ENCODE measurements around the gene NSFL1C. TPM values are rescaled to one million over a fixed set of nuclear protein-coding genes. Genes with fewer than 3 reads are reported as not detected.

The NSFL1C gene
- total and polyA plus RNA-seq, 4 donors = 32.0 to 119 (median 84.1) TPM

GRCh38 chr20:1465470-1466210 lies 1.0 kb downstream of the NSFL1C start:
- peaks cover 7% of the 10 kb centered on the region for H3K36me3 ChIP-seq (ENCODE audit: control insufficient read depth, insufficient read depth, low read length)
- H3K27me3 ChIP-seq (ENCODE audit: control insufficient read depth, insufficient read depth, low read length) = no peaks in the 10 kb centered on the region
- H3K4me1 ChIP-seq (ENCODE audit: control insufficient read depth, insufficient read depth, low read length) = peaks cover 8% of the 10 kb centered on the region
- WGBS (ENCODE audit: insufficient coverage) = 52% methylated on average over 6 of the region's 12 CpGs
- peak overlapping the region; percentile 71 for H3K4me3 ChIP-seq (ENCODE audit: low read depth, low read length)
- no peak for DNase-seq (ENCODE audit: low read depth in 4 of 6, low spot score in 6 of 6)
- no peaks in the 10 kb centered on the region for H3K9me3 ChIP-seq (ENCODE audit: control insufficient read depth, insufficient read depth, low read length)
- H3K27ac ChIP-seq (ENCODE audit: low read depth, low read length) = no peak overlapping the region

DNA sequence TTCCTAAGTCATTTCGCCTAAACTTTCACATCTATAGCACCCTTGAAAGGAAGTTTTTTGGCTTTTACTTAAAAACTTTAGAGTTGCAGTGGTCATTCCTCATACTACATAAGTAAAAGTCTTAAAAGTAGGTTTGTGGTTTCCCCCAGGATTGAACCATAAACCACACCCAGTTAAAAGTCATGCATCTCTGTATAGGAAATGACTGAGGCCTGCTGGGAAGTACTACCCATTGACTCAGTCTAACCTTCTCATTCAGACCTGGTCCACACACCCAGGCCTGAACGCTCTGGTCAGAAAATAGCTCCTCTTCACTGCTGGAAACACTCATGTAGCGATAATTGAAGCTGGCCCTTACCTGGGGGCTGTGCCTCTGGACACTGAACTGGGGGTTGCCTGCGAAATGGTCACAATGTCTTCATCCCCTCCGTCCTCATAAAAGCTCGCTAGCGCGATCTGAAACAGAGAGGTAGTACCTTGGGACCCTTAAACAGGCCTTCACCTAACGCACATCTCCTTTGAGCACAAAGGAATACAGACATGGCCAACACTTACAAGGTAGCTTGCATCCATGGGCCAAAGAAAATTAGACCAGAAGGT lies 2.6 kb downstream of the NSFL1C start:
- DNase-seq (ENCODE audit: low read depth in 4 of 6, low spot score in 6 of 6) = no peak
- Histone ChIP-seq H3K27me3 (ENCODE audit: control insufficient read depth, insufficient read depth, low read length) (no peaks in the 10 kb centered on the region), H3K4me3 (ENCODE audit: low read depth, low read length) (no peak overlapping the region), H3K9me3 (ENCODE audit: control insufficient read depth, insufficient read depth, low read length) (no peaks in the 10 kb centered on the region), H3K4me1 (ENCODE audit: control insufficient read depth, insufficient read depth, low read length) (peaks cover 4% of the 10 kb centered on the region), H3K36me3 (ENCODE audit: control insufficient read depth, insufficient read depth, low read length) (peaks cover 7% of the 10 kb centered on the region), H3K27ac (ENCODE audit: low read depth, low read length) (no peak overlapping the region)
- 100% methylated on average over 8 of the region's 9 CpGs for WGBS (ENCODE audit: insufficient coverage)

GRCh38 chr20:1462834-1463233 lies 3.8 kb downstream of the NSFL1C start:
- WGBS (ENCODE audit: insufficient coverage) = no CpG with 5 or more reads among the region's 3 CpGs
- Histone ChIP-seq H3K4me1 (ENCODE audit: control insufficient read depth, insufficient read depth, low read length) (peaks cover 4% of the 10 kb centered on the region), H3K27me3 (ENCODE audit: control insufficient read depth, insufficient read depth, low read length) (no peaks in the 10 kb centered on the region), H3K4me3 (ENCODE audit: low read depth, low read length) (no peak overlapping the region), H3K27ac (ENCODE audit: low read depth, low read length) (no peak overlapping the region), H3K9me3 (ENCODE audit: control insufficient read depth, insufficient read depth, low read length) (no peaks in the 10 kb centered on the region), H3K36me3 (ENCODE audit: control insufficient read depth, insufficient read depth, low read length) (peaks cover 10% of the 10 kb centered on the region)
- no peak for DNase-seq (ENCODE audit: low read depth in 4 of 6, low spot score in 6 of 6)

- H3K9me3 ChIP-seq (ENCODE audit: control insufficient read depth, insufficient read depth, low read length) = no peaks in the 10 kb centered on the region
- H3K27ac ChIP-seq (ENCODE audit: low read depth, low read length) = no peak overlapping the region
- no peaks in the 10 kb centered on the region for H3K27me3 ChIP-seq (ENCODE audit: control insufficient read depth, insufficient read depth, low read length)
- peaks cover 12% of the 10 kb centered on the region for H3K36me3 ChIP-seq (ENCODE audit: control insufficient read depth, insufficient read depth, low read length)
- 100% methylated on average over 1 of the region's 3 CpGs for WGBS (ENCODE audit: insufficient coverage)
- no peak for DNase-seq (ENCODE audit: low read depth in 4 of 6, low spot score in 6 of 6)
- no peak overlapping the region for H3K4me3 ChIP-seq (ENCODE audit: low read depth, low read length)
- H3K4me1 ChIP-seq (ENCODE audit: control insufficient read depth, insufficient read depth, low read length) = no peaks in the 10 kb centered on the region
These were observed 4.6 kb downstream of the NSFL1C start for GRCh38 chr20:1462001-1462400.

DNA sequence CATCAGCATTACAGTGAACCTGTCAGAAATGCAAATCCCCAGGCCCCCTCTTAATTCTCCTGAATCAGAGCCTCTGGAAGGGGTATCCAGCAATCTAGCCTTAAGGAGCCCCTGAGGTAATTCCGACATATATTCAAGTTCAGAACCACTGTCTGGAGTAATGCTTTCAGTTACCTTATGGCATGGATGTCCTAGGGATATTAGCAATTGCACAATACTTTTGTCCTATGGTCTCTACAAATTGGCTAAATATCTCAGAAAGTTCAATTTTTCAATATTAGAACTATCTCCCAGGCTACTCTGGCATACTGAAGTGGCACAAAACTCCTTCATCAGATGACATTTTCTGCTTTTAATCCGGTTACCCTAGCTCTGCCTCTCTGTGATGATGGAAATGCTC lies 6.4 kb downstream of the NSFL1C start:
- WGBS (ENCODE audit: insufficient coverage) = no CpG with 5 or more reads among the region's 2 CpGs
- no peak for DNase-seq (ENCODE audit: low read depth in 4 of 6, low spot score in 6 of 6)
- no peaks in the 10 kb centered on the region for H3K27me3 ChIP-seq (ENCODE audit: control insufficient read depth, insufficient read depth, low read length)
- peaks cover 22% of the 10 kb centered on the region for H3K36me3 ChIP-seq (ENCODE audit: control insufficient read depth, insufficient read depth, low read length)
- no peak overlapping the region for H3K27ac ChIP-seq (ENCODE audit: low read depth, low read length)
- no peaks in the 10 kb centered on the region for H3K9me3 ChIP-seq (ENCODE audit: control insufficient read depth, insufficient read depth, low read length)
- no peak overlapping the region for H3K4me3 ChIP-seq (ENCODE audit: low read depth, low read length)
- H3K4me1 ChIP-seq (ENCODE audit: control insufficient read depth, insufficient read depth, low read length) = no peaks in the 10 kb centered on the region

- H3K36me3 ChIP-seq (ENCODE audit: control insufficient read depth, insufficient read depth, low read length) = peaks cover 29% of the 10 kb centered on the region
These were observed 8.7 kb downstream of the NSFL1C start for GRCh38 chr20:1457992-1458391.

DNA sequence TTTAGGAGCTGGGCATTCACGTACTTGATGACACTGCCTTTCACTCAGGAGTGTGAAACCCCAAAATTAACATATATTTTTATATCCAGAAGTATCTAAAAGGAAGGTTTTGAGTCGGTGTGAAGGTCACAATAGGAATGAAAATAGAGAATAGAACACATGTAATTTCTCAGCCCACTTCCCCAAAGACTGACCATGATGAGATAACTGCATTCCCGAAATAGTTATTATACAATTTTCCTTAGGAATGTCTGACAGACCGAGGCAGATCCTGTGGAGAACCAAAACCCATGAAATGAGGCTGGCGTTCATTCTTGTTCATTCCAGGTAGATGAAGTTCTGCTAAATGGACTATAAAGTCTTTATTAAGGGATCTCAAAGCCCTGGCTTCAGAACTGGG lies 10.3 kb downstream of the NSFL1C start:
- Histone ChIP-seq H3K27ac (ENCODE audit: low read depth, low read length) (no peak overlapping the region), H3K4me3 (ENCODE audit: low read depth, low read length) (no peak overlapping the region), H3K9me3 (ENCODE audit: control insufficient read depth, insufficient read depth, low read length) (no peaks in the 10 kb centered on the region), H3K36me3 (ENCODE audit: control insufficient read depth, insufficient read depth, low read length) (peaks cover 39% of the 10 kb centered on the region), H3K4me1 (ENCODE audit: control insufficient read depth, insufficient read depth, low read length) (no peaks in the 10 kb centered on the region), H3K27me3 (ENCODE audit: control insufficient read depth, insufficient read depth, low read length) (no peaks in the 10 kb centered on the region)
- WGBS (ENCODE audit: insufficient coverage) = 91% methylated on average over 1 of the region's 5 CpGs
- no peak for DNase-seq (ENCODE audit: low read depth in 4 of 6, low spot score in 6 of 6)

More at GRCh38 chr20:1457992-1458391, 8.7 kb downstream of the NSFL1C start:
- no peak overlapping the region for H3K27ac ChIP-seq (ENCODE audit: low read depth, low read length)
- no peaks in the 10 kb centered on the region for H3K4me1 ChIP-seq (ENCODE audit: control insufficient read depth, insufficient read depth, low read length)
- H3K27me3 ChIP-seq (ENCODE audit: control insufficient read depth, insufficient read depth, low read length) = no peaks in the 10 kb centered on the region
- H3K9me3 ChIP-seq (ENCODE audit: control insufficient read depth, insufficient read depth, low read length) = no peaks in the 10 kb centered on the region
- no peak for DNase-seq (ENCODE audit: low read depth in 4 of 6, low spot score in 6 of 6)
- WGBS (ENCODE audit: insufficient coverage) = 100% methylated on average over 1 of the region's 2 CpGs
- H3K4me3 ChIP-seq (ENCODE audit: low read depth, low read length) = no peak overlapping the region

DNA sequence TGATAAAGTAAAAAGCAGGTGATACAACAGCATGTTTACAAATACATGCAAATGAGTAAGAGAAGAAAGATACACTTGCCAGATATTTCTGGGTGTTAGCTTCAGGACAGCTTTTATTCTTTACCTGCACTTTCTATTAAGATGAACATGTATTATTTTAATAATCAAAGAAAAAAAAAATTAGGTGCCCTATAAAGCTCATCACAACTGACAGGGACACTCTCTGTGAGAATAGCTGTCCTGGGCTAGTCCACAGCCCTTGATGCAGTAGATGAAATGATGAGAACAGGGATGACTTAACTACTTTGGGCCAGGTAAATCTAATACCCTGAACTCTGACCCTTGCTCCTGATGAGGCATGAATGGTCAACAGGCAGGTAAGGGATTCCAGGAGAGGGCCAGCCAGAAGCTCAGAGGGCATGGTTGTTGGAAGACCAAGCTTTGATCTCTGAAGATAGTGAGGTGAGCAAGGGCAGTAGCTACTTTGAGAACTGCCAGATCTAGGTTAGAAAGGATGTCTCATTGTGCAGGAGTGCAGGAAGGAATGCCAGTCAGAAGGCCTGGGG lies 15.6 kb downstream of the NSFL1C start:
- DNase-seq (ENCODE audit: low read depth in 4 of 6, low spot score in 6 of 6) = no peak
- Histone ChIP-seq H3K9me3 (ENCODE audit: control insufficient read depth, insufficient read depth, low read length) (no peaks in the 10 kb centered on the region), H3K27ac (ENCODE audit: low read depth, low read length) (no peak overlapping the region), H3K27me3 (ENCODE audit: control insufficient read depth, insufficient read depth, low read length) (no peaks in the 10 kb centered on the region), H3K4me3 (ENCODE audit: low read depth, low read length) (no peak overlapping the region), H3K4me1 (ENCODE audit: control insufficient read depth, insufficient read depth, low read length) (no peaks in the 10 kb centered on the region), H3K36me3 (ENCODE audit: control insufficient read depth, insufficient read depth, low read length) (peaks cover 57% of the 10 kb centered on the region)

DNA sequence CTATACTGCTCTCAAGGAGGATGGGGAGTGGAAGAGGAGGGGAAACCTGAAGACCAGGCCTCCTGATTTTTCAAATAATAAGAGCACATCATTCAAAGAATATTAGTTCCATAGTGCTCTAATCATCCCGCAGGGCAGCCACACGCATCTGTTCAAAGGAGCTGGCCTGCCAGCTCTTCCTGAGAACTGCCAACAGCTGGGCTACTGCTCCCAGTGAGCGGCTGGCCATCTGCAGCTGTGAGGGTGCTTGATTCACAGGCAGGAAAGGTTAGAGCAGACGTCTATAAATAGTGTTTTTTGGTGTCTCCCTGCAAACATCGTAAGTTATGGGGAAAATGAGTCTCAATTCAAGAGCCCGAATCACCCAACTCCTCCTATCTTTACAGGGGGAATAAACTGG lies 17.3 kb downstream of the NSFL1C start:
- H3K9me3 ChIP-seq (ENCODE audit: control insufficient read depth, insufficient read depth, low read length) = no peaks in the 10 kb centered on the region
- H3K36me3 ChIP-seq (ENCODE audit: control insufficient read depth, insufficient read depth, low read length) = peaks cover 63% of the 10 kb centered on the region
- H3K27me3 ChIP-seq (ENCODE audit: control insufficient read depth, insufficient read depth, low read length) = no peaks in the 10 kb centered on the region
- no peaks in the 10 kb centered on the region for H3K4me1 ChIP-seq (ENCODE audit: control insufficient read depth, insufficient read depth, low read length)
- 100% methylated on average over 1 of the region's 6 CpGs for WGBS (ENCODE audit: insufficient coverage)
- H3K27ac ChIP-seq (ENCODE audit: low read depth, low read length) = no peak overlapping the region
- no peak overlapping the region for H3K4me3 ChIP-seq (ENCODE audit: low read depth, low read length)
- peak in 1 of 6 donors; percentile 31 for DNase-seq (ENCODE audit: low read depth in 4 of 6, low spot score in 6 of 6)

All from spinal cord (tissue), 10 donors.